Left renal cortex interstitium (tissue), 4 donors: Measurements from ENCODE around the gene NAV3. TPM values are rescaled to one million over a fixed set of nuclear protein-coding genes. Genes with fewer than 3 reads are reported as not detected.
"Not testable (repeated sequence)": the region's sequence is repeated elsewhere in the genome, so short reads cannot be mapped to it uniquely, and the experiment has no call there.

Experiments
- DNase-seq, 4 donors: peaks; one replicate each; pipeline ENCODE4 v3.0.0-alpha.2; 2013; ENCODE audit warnings: low read depth in 4 of 4, low spot score in 2 of 4, missing footprints in 1 of 4
- polyA plus RNA-seq, 4 donors: library from polyadenylated mRNA; unstranded; fragments of 120-200 nt; gene quantifications; one replicate each; pipeline ENCODE4 v1.2.1, GENCODE V29; 2013; ENCODE audit not compliant: insufficient read length in 4 of 4

Gene NAV3
- polyA plus RNA-seq, 4 donors, result 7.3 to 10.5 (median 8.8) TPM

DNA sequence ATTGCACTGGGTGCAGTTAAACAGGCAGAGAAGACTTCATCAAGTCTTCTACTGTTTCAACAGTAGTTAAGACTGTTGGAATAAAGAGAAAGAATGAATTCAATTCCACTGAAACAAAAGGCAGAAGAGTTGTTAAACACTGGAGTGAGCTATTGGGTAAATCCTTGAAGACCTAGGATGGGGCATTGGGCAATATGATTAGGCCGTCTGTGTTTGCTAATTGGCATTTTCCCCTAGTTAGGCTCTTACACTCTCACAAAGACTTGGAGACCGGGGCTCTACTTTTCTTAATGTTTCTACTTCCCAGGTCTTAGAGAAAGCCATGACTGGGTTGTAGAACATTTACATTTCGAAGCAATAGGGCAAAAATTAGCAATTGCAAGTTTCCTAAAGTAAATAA is 402.1 kb downstream of the NAV3 start:
- DNase-seq, result no peak

DNA sequence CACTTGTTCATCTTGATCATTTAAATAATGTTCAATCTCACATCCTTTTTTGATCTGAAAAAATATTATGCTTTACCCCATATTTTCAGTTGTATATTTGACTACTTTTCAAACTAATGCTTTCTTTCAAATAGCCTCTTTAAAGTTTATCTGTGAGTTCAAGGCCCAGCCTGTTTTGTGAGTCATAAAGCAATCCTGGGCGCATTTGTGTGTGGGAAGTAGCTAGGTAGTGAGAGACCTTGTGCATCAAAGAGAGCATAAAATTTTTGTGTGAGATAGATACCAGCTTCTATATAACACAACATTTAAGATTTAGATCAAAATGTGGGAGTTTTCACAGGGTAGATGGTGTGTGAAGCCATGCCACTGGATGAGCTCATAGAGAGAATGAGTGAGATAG is 405.6 kb downstream of the NAV3 start:
- DNase-seq, result no peak

DNA sequence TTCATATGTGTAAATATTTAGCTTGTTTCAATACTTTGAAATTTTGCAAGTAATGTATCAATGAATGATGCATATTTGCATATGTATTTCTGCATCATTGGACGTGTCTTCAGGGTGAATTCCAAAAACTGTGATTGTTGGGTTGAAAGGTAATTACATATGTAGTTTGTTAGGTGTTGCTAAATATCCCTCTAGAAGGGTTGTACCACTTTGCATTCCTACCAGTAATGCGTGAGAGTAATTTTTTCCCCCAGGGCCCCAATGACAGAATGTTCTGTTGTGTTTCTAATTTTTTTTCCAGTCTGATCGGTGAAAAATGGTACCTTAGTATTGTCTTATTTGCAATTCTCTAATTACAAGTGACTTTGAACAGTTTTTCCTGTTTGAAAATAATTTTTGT is 408.9 kb downstream of the NAV3 start:
- no peak for DNase-seq

DNA sequence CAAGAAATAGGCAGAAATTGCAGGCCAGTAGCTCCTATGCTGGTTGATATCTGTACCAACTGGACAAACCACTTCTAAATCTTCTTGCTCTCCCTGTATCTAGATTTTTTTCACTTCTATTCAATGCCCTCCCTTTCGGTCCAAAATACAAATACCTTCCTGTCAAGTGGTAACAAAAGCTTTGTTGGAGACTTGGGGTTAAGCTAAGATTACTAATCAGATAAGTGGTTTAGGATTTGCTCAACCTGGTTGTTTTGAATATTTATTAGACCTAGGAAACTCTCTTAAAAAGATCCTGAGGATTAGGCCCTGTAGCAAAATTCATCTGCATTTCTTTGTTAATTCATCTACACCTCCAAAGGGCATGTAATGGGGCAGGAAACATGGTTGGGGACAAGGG is 410.1 kb downstream of the NAV3 start:
- no peak for DNase-seq

DNA sequence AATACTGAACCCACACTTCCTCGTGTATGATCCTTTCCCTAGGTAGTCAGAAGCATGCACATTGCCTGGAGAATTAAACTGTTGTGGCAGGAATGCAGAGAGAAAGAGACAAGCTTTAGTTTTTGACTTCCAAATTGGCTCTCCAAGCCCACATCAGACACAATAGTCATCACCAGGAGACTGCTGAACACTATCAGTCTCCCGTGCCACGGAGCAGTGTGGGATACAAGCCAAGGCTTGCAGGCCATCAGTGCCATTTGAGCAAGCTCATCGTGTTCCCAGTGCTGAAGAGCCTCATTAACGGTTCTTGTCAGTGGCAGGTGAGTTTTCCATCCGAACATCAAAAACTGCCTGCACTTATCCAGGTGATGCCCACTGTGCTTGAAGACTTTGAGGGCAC is 410.8 kb downstream of the NAV3 start:
- no peak for DNase-seq

DNA sequence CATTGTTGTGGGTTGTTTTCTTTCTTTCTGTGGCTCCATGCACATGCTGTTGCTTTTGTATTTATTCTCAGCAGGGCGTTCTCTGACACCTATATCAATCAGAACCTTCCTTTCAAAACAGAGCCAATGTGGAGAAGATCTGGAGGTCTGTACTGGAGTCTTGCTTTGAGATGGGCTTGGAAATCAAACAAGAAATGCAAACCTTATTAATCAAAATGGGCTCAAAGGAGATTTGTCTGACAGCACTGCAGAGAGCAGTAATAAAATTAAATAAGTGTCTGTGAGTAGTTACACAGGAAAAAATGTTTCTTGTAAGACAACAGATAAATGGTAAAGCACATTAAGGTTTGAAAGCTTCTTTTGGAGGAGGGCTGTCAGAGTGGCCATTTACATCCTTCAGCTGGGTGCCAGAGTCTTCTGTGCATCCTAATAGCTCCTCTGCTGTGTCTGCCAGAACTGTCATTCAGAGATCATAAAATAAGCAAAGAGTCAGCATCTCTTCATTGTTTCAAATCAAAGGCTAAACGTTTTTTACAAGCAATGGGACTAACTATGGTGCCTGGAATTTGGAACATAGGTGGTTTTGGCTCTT is 414.3 kb downstream of the NAV3 start:
- no peak for DNase-seq

DNA sequence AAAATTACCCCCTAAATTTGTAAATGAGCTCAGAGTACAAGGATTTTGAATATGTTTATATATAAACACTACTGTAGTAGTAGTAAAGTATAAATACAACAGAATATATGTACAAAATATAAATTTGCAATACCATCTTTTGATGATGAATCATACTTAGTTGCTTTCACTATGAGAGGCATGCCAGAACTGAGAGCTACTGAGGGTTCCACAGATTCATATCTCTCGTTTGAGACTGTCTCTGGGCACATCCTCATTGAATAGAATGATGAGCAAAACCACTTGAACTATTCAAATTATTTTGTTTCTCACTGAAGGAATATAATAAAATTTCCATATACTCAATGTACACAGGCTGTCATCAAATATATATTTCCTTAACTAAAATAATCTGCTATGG is 417.6 kb downstream of the NAV3 start:
- no peak for DNase-seq

DNA sequence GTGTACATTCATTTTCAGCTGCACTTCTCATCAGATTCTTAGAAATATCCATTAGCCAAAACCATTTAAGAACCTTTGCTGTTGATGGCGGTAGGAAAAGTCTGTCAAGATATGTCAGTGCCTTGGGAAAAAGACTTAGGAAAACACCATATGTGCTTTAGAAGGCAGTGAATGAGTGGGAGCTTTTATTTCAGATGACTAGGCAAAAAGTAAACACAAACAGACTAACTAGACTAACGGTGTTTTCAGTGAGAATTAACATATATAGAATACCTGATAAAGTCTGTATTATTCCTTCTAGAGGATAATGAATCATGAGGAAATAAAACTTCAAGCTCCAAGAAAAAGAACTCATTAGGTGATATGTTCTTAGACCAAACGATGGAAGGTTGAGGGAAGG is 418.9 kb downstream of the NAV3 start:
- DNase-seq, result no peak

DNA sequence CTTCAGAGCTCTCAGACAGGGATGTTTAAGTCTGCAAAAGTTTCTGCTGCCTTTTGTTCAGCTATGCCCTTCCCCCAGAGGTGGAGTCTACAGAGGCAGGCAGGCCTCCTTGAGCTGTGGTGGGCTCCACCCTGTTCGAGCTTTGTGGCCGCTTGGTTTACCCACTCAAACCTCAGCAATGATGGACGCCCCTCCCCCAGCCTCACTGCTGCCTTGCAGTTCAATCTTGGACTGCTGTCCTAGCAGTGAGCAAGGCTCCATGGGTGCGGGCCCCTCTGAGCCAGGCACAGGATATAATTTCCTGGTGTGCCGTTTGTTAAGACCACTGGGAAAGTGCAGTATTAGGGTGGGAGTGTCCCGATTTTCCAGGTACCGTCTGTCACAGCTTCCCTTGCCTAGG is 427.0 kb downstream of the NAV3 start:
- not testable (repeated sequence) for DNase-seq

DNA sequence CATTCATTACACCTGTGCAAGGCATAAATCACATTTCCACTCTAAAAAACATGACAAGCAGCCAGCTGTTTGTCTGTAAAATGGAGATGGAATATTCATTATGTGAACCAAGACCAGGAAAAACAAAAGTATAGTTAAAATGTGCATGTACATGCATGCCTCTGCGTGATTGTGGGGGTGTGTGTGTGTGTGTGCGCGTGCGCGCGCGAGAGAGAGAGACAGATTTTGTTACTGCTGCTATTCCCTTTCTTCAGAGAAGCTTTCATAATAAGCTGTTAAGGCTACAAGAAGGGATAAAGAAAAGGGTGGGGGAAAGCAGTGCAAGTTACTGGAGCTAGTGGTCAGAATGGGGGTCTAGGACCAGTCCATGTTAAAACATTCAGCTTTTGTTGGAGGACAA is 430.3 kb downstream of the NAV3 start:
- DNase-seq, result no peak

DNA sequence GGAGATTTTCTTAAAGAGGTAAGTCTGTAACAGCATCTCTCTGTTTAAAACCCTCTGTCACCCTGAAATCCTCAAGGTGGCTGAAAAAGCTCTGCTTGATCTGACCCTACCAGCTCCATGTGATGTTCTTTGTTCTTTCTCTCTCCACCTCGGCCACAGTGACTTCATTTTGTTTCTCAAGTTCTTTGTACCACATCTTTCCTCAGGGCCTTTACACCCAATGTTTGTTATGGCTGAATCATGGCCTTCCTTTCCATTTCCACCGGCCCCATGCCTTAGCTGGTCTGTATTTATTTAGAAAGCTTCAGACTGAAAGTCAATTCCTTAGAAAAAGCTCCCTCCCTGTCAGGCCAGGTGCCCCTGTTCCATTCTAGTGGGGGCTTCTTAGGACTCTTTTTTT is 431.2 kb downstream of the NAV3 start:
- DNase-seq, result no peak
